ENCODE results near the gene MGAT3. TPM values are rescaled to one million over a fixed set of nuclear protein-coding genes. Genes with fewer than 3 reads are reported as not detected.

The MGAT3 gene
- total RNA-seq, 1 experiment from 2014 or later = 0.57 TPM

DNA sequence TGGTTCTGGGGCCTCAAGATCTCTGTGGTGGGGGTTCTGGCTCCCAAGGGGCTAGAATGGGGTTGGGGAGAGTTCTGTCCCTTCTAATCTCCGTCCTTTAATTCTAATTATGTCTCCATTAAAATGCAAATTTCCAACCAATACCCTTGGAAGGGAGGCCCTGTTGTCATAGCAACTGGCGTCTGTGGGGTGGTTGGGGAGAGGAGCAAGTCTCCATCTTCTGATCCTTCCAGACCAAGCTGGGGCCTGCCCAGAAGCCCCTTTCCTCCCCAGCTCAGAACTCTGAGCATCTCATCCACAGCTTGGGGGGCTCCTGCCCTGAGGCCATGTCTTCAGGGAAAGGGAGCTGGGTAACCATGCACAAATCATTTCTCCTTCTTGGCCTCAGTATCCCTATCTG is 81.2 kb downstream of the MGAT3 start:
- Histone ChIP-seq H3K36me3 (ENCODE audit: control insufficient read depth, insufficient read depth, low read length) (no peaks in the 10 kb centered on the region), H3K4me1 (ENCODE audit: control insufficient read depth, insufficient read depth, low read length) (peaks cover 9% of the 10 kb centered on the region), H3K9me3 (ENCODE audit: control insufficient read depth, insufficient read depth, low read depth, low read length) (no peaks in the 10 kb centered on the region), H3K27ac (ENCODE audit: low read length) (no peak overlapping the region), H3K4me3 (ENCODE audit: low read depth in 2 of 2, low read length in 2 of 2) (no peak overlapping the region), H3K27me3 (ENCODE audit: control insufficient read depth, insufficient read depth, low read length) (no peaks in the 10 kb centered on the region)
- TF ChIP-seq SIN3A (IDR thresholded peaks at IDR 0.05; ENCODE audit: borderline replicate concordance, insufficient read depth, low read depth, low read length) (no peak), CTCF (IDR thresholded peaks at IDR 0.05) (no peak), TCF7L2 (IDR thresholded peaks at IDR 0.05; ENCODE audit: low read depth, low read length) (no peak), POLR2AphosphoS5 (IDR thresholded peaks at IDR 0.05; ENCODE audit: low read depth, low read length) (no peak)
- TF ChIP-seq, protein P1, sequence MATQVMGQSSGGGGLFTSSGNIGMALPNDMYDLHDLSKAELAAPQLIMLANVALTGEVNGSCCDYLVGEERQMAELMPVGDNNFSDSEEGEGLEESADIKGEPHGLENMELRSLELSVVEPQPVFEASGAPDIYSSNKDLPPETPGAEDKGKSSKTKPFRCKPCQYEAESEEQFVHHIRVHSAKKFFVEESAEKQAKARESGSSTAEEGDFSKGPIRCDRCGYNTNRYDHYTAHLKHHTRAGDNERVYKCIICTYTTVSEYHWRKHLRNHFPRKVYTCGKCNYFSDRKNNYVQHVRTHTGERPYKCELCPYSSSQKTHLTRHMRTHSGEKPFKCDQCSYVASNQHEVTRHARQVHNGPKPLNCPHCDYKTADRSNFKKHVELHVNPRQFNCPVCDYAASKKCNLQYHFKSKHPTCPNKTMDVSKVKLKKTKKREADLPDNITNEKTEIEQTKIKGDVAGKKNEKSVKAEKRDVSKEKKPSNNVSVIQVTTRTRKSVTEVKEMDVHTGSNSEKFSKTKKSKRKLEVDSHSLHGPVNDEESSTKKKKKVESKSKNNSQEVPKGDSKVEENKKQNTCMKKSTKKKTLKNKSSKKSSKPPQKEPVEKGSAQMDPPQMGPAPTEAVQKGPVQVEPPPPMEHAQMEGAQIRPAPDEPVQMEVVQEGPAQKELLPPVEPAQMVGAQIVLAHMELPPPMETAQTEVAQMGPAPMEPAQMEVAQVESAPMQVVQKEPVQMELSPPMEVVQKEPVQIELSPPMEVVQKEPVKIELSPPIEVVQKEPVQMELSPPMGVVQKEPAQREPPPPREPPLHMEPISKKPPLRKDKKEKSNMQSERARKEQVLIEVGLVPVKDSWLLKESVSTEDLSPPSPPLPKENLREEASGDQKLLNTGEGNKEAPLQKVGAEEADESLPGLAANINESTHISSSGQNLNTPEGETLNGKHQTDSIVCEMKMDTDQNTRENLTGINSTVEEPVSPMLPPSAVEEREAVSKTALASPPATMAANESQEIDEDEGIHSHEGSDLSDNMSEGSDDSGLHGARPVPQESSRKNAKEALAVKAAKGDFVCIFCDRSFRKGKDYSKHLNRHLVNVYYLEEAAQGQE (IDR thresholded peaks at IDR 0.05; ENCODE audit: insufficient read depth in 1 of 2, low read depth in 2 of 2, low read length in 1 of 2) = no peak
- ATAC-seq (no peak), DNase-seq (ENCODE audit: low read depth, low spot score) (no peak)
- POLR2A ChIA-PET = no interaction called here
- CTCF ChIA-PET = no interaction called here
- in situ Hi-C loops (cut with HindIII; ENCODE audit: low pct_unique_long_range_greater_than_20kb, low sequenced_read_pairs) (no loop called here), intact Hi-C loops (cut with micrococcal nuclease; ENCODE audit: unreplicated experiment) (loop anchor here (5.0 kb wide), 1 partner anchor 499 kb away; no protein-coding TSS in a partner anchor)
- BruUV-seq (replicated peaks) = no TSS peak

Other genes starting within 250 kb of the MGAT3 start
- 78.0 TPM for gene PDGFB, start 212.0 kb upstream of the MGAT3 start, total RNA-seq (2021; ENCODE audit: unreplicated experiment)
- gene RPL3, start 137.4 kb upstream of the MGAT3 start, total RNA-seq (2021; ENCODE audit: unreplicated experiment) = 885 TPM
- gene SYNGR1, start 107.0 kb upstream of the MGAT3 start, total RNA-seq (2021; ENCODE audit: unreplicated experiment) = 17.8 TPM
- 18.9 TPM for gene TAB1, start 57.2 kb upstream of the MGAT3 start, total RNA-seq (2021; ENCODE audit: unreplicated experiment)
- gene MIEF1, start 45.3 kb downstream of the MGAT3 start, total RNA-seq (2021; ENCODE audit: unreplicated experiment) = 29.9 TPM
- gene ATF4, start 63.5 kb downstream of the MGAT3 start, total RNA-seq (2021; ENCODE audit: unreplicated experiment) = 177 TPM
- 123 TPM for gene RPS19BP1, start 75.7 kb downstream of the MGAT3 start, total RNA-seq (2021; ENCODE audit: unreplicated experiment)
- gene CACNA1I, start 113.7 kb downstream of the MGAT3 start, total RNA-seq (2021; ENCODE audit: unreplicated experiment) = 0.23 TPM